GM12878 (cell line): Measurements from ENCODE around the gene PPP2R1A. TPM values are rescaled to one million over a fixed set of nuclear protein-coding genes. Genes with fewer than 3 reads are reported as not detected.

Experiments used
- BRCA1 ChIP-seq: IDR thresholded peaks from 2 replicates; pipeline ENCODE4 v1.6.1; 2011; ENCODE audit warnings: low read depth, low read length, improper control_type of control experiment
- CBX5 ChIP-seq: sonication (generic); IDR thresholded peaks from 2 replicates; pipeline ENCODE4 v1.6.1; 2016; ENCODE audit warnings: low read depth, moderate library complexity, mild to moderate bottlenecking, inconsistent platforms
- CTCF ChIP-seq, 3 experiments: IDR thresholded peaks in 2 of 3; conservative IDR thresholded peaks in 1 of 3; 2 replicates each; pipeline ENCODE4 v1.5.1; 2011; ENCODE audit warnings: low read depth in 3 of 3, low read length in 3 of 3, mild to moderate bottlenecking in 3 of 3, control low read depth in 2 of 3, moderate library complexity in 2 of 3, inconsistent platforms in 1 of 3, mixed read lengths in 1 of 3; ENCODE audit not compliant: control insufficient read depth in 2 of 3, insufficient read depth in 1 of 3; ENCODE audit errors: extremely low read depth in 1 of 3
- GABPA ChIP-seq: IDR thresholded peaks from 2 replicates; pipeline ENCODE4 v1.6.1; 2014; ENCODE audit warnings: antibody characterized with exemption, low read depth, mild to moderate bottlenecking, inconsistent platforms
- MXI1 ChIP-seq: fragments of 150-350 bp; IDR thresholded peaks from 2 replicates; pipeline ENCODE4 v1.6.1; 2011; ENCODE audit warnings: low read depth, mild to moderate bottlenecking, inconsistent platforms, low read length, improper control_type of control experiment
- NR2C2 ChIP-seq: IDR thresholded peaks from 2 replicates; pipeline ENCODE4 v1.6.1; 2011; ENCODE audit warnings: borderline replicate concordance, low read depth; ENCODE audit not compliant: control insufficient read depth, insufficient read length
- NRF1 ChIP-seq: conservative IDR thresholded peaks from 2 replicates; pipeline ENCODE4 v1.6.1; 2011; ENCODE audit warnings: mild to moderate bottlenecking, low read depth, low read length, improper control_type of control experiment
- POLR2AphosphoS2 ChIP-seq: IDR thresholded peaks from 2 replicates; pipeline ENCODE4 v1.6.1; 2011; ENCODE audit warnings: low read depth, mild to moderate bottlenecking, low read length, improper control_type of control experiment, moderate library complexity
- SREBF2 ChIP-seq: IDR thresholded peaks from 2 replicates; pipeline ENCODE4 v1.6.1; 2012; ENCODE audit warnings: mild to moderate bottlenecking, low read length
- TARDBP ChIP-seq: IDR thresholded peaks from 2 replicates; pipeline ENCODE4 v1.6.1; 2016; ENCODE audit warnings: borderline replicate concordance
- TCF12 ChIP-seq: IDR thresholded peaks from 2 replicates; pipeline ENCODE4 v1.6.1; 2011; ENCODE audit warnings: low read depth, mild to moderate bottlenecking, low read length
- TCF7 ChIP-seq: IDR thresholded peaks from 2 replicates; pipeline ENCODE4 v1.6.1; 2014; ENCODE audit warnings: antibody characterized with exemption, borderline replicate concordance
- ZBTB40 ChIP-seq: fragments of 450-650 bp; IDR thresholded peaks from 2 replicates; pipeline ENCODE4 v1.6.1; 2016; ENCODE audit warnings: mild to moderate bottlenecking, moderate library complexity, borderline replicate concordance
- ZNF24 ChIP-seq: fragments of 450-650 bp; IDR thresholded peaks from 2 replicates; pipeline ENCODE4 v1.6.1; 2017; ENCODE audit warnings: antibody characterized with exemption, mild to moderate bottlenecking
- polyA plus RNA-seq, 11 experiments: library from polyadenylated mRNA; depleted of rRNA in 4 of 11; unstranded in 6 of 11; stranded (reverse) in 5 of 11; fragments of >200 nt; fragmentation: Nextera tagmentation in 4 of 11; fragmentation: Illumina TruSeq in 1 of 11; extraction: Ambion mirVana in 4 of 11; extraction: Trizol in 1 of 11; gene quantifications; 1 replicate in 1 of 11; 2 replicates in 10 of 11; pipeline versions ENCODE4 v1.2.1 to v1.2.3, GENCODE V29; 2011 to 2016; ENCODE audit warnings: inconsistent platforms in 2 of 11, missing spikeins in 2 of 11, low read depth in 1 of 11
- total RNA-seq, 4 experiments: library from RNA; depleted of rRNA in 3 of 4; stranded (reverse); fragments of >200 nt in 3 of 4; fragmentation: Illumina TruSeq in 1 of 4; extraction: Trizol in 1 of 4; gene quantifications; 2 replicates each; pipeline versions ENCODE4 v1.2.1 to v1.2.3, GENCODE V29; 2013 to 2021
- TF ChIP-seq, protein P1 (sequence below): IDR thresholded peaks from 2 replicates; pipeline ENCODE4 v1.6.1; 2011; ENCODE audit warnings: borderline replicate concordance, low read depth, mild to moderate bottlenecking, moderate library complexity, low read length; ENCODE audit not compliant: insufficient read depth, poor library complexity, severe bottlenecking
- TF ChIP-seq, protein P2 (sequence below): fragments of 450-650 bp; IDR thresholded peaks from 2 replicates; pipeline ENCODE4 v1.6.1; 2017; ENCODE audit warnings: mild to moderate bottlenecking, moderate library complexity

PPP2R1A gene
- total and polyA plus RNA-seq, 10 of the 15 experiments (the other 5 are each of a cell fraction or from before 2014, with no cell fraction given), result 16.0 to 359 (median 140) TPM

GRCh38 chr19:52189735-52190486, at the start of gene PPP2R1A (continued):
- peak; percentile 49; the same call in 1 of the 2 replicates for TF ChIP-seq POLR2AphosphoS2
- TF ChIP-seq NR2C2, result no peak
- TF ChIP-seq GABPA, result peak; percentile 86
- TF ChIP-seq, protein P1, sequence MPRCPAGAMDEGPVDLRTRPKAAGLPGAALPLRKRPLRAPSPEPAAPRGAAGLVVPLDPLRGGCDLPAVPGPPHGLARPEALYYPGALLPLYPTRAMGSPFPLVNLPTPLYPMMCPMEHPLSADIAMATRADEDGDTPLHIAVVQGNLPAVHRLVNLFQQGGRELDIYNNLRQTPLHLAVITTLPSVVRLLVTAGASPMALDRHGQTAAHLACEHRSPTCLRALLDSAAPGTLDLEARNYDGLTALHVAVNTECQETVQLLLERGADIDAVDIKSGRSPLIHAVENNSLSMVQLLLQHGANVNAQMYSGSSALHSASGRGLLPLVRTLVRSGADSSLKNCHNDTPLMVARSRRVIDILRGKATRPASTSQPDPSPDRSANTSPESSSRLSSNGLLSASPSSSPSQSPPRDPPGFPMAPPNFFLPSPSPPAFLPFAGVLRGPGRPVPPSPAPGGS, result no peak
- peak; percentile 52; the same call in 1 of the 2 replicates for TF ChIP-seq TCF12
- peak; percentile 85 for TF ChIP-seq SREBF2
- no peak for TF ChIP-seq ZNF24
- TF ChIP-seq TARDBP, result no peak
- TF ChIP-seq CBX5, result no peak
- no peak for TF ChIP-seq BRCA1
- no peak for TF ChIP-seq NRF1
- TF ChIP-seq MXI1, result peak; percentile 100
- TF ChIP-seq, protein P2, sequence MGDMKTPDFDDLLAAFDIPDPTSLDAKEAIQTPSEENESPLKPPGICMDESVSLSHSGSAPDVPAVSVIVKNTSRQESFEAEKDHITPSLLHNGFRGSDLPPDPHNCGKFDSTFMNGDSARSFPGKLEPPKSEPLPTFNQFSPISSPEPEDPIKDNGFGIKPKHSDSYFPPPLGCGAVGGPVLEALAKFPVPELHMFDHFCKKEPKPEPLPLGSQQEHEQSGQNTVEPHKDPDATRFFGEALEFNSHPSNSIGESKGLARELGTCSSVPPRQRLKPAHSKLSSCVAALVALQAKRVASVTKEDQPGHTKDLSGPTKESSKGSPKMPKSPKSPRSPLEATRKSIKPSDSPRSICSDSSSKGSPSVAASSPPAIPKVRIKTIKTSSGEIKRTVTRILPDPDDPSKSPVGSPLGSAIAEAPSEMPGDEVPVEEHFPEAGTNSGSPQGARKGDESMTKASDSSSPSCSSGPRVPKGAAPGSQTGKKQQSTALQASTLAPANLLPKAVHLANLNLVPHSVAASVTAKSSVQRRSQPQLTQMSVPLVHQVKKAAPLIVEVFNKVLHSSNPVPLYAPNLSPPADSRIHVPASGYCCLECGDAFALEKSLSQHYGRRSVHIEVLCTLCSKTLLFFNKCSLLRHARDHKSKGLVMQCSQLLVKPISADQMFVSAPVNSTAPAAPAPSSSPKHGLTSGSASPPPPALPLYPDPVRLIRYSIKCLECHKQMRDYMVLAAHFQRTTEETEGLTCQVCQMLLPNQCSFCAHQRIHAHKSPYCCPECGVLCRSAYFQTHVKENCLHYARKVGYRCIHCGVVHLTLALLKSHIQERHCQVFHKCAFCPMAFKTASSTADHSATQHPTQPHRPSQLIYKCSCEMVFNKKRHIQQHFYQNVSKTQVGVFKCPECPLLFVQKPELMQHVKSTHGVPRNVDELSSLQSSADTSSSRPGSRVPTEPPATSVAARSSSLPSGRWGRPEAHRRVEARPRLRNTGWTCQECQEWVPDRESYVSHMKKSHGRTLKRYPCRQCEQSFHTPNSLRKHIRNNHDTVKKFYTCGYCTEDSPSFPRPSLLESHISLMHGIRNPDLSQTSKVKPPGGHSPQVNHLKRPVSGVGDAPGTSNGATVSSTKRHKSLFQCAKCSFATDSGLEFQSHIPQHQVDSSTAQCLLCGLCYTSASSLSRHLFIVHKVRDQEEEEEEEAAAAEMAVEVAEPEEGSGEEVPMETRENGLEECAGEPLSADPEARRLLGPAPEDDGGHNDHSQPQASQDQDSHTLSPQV, result 0 out of 2 replicates have a peak, but pooled peaks have one; percentile 23
- TF ChIP-seq TCF7, result no peak
- no peak for TF ChIP-seq CTCF (IDR thresholded peaks at IDR 0.05 in 2 of 3, conservative IDR thresholded peaks at IDR 0.05 in 1 of 3; ENCODE audit: control insufficient read depth in 2 of 3, extremely low read depth in 1 of 3, insufficient read depth in 1 of 3, low read depth in 3 of 3, low read length in 3 of 3)
- peak; percentile 93 for TF ChIP-seq ZBTB40
